HL-60/S4 (cell line): ENCODE measurements around the gene NFIA.
"Not testable (repeated sequence)": the region's sequence is repeated elsewhere in the genome, so short reads cannot be mapped to it uniquely, and the experiment has no call there.

Source experiments
- in situ Hi-C: fragments of 300-500 bp; cut with MboI; formaldehyde crosslinking; loops from 2 replicates; pipeline ENCODE4 v1.14.3; 2022; ENCODE audit warnings: low sequenced_read_pairs

NFIA gene

DNA sequence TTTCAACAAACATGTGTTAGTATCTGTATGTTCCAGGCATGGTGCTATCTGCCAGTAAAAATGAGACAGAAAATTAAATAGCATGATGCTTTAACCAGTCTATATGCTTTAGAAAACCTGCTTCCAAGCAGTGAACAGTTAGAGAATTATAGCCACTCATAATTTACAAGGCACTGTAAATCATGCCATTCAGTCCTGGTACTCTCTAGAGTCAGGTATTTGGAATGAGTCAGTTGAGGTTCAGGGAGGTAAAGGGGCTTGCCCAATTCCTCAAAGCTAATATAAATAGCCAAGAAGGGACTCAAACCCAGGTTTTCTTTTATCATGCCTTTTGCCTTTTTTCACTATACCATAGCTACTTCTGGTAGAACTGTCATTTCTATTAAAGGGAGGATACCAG is 184.4 kb downstream of the NFIA start:
- in situ Hi-C loops, result no loop called here

DNA sequence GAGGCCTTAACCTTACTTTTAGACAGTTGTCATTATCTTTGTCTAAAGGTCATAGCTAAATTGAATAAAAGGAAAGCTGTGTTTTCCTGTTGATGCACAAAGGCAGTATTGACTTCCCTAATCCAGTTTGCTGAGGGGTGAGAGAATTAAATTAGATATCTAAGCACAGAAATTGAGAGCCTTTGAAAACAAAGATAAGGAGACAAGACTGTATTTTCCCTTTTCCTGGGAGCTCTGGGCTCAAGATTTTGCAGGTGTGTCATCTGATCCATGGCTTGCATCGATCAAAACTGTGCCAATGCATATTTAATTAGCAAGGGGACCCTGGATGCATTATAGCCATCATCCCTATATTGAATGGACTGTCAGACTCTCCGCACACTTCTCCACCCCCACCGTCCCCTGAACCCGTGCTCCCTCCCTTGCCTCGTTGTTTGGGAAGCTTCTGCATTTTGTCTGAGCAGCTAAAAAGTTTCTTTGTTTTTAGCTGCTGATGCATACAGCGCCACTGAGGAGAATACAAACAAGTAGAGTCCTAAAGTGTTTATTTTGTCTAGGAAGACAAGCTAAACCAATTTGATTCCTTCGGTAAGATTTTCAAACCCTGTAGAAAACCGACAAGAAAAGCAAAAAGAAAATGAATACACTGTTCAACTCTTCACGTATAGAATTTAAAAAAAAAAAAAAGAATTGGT is 186.3 kb downstream of the NFIA start:
- in situ Hi-C loops, result no loop called here

DNA sequence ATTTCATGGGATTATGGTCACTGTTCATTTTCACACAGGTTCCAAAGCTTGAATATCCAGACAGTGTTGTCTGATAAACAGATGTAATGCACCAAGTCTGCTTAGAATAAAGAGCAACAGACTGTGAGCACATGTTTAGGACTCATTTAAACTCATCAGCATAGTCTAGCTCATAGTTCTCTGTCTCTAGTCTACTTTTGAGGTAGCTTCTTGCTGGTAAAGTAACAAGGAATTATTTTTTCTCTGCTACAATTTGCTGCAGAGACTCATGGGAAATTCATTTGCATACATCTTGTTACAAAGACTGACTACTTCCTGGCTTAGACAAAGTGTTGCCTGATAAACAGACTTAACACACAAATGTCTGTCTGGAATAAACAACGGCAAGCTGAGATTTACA is 187.2 kb downstream of the NFIA start:
- in situ Hi-C loops, result no loop called here

DNA sequence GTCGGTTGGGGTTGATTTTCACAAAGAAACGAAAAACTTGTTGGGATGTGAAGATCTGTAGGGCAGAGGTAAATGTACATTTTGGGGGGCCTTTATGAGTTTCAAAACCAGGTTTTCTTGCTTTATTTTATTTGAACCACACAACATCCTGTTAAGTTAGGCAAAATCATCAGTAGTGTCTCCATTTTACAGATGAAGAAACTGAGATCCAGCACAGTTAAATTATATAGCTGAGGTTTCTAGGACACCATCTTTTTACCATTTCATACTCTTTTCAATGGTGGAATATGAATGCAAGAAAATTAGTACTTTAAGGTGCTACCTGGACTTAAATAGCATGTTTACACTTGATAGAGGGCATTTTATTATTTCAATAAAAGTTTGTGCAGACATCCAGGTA is 187.7 kb downstream of the NFIA start:
- in situ Hi-C loops, result no loop called here

DNA sequence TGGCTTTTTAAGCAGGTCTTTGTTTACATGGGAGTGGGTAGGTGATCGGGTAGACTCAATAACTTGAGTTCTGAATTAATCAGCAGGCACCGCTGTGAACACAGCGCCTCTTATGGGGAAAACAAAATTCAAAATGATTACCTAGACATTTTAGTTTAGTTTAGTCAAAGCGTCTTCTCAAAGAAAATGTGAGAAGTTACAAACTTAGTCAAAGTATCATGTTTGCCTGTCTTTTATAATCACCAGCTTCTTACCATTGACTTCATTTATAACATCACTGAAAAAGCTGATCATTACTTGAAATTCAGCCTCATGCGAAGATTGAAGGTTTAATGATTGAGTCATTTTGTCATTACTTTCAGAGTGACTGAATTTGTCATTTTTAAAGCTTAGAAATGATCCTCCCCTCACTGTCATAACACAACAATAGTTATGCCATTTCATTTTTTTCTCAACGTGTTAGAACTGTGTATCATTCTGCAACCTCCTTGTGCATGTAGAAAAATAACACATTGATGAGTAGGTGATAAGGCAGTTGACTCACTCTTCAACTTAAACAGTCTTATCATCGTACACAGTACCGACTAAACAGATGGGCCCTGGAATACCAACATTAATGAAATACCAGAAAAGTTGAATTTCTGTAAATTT is 188.5 kb downstream of the NFIA start:
- in situ Hi-C loops, result no loop called here

DNA sequence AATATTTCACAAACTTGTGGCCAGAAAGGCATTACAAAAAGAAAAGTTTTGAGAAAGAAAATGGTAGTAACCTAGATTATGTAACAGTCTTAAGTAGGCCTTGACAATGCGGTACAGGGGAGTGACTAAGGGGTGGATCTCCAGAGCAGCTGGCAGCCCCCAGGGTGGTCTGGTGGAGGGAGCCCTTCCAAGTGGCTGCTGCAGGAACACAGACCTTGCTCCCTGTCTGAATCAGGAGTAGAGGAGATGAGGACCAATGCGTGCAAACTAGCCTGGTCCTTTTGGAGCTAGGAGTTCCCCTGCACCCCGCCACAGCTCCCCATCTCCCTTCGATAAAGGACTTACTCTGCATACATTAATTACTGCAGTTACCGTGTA is 189.0 kb downstream of the NFIA start:
- in situ Hi-C loops, result no loop called here

DNA sequence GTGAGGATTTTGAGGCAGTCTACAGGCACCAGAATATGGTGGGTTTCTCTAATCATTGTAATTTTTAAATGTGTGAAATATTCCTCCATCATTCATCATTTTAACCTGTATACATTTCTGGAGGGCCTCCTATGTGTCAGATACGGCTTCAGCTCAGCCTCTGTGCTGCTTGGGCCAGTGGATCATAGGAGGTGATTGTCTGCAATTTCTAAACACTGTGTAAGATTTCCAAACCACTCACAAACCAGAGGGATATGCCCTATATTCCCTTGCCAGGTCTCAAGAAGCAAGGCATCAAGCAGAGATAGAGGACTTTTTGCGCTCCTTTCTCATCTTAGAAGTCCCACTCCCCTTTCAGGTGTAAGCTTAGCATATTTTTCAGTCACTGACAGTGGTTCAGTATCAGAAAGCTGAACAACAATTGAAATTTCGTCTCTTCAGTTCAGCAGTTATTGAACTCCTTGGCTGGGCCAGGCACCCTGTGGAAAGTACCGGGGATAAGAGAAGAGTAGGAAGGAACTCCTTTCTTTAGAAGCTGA is 190.9 kb downstream of the NFIA start:
- in situ Hi-C loops, result no loop called here

DNA sequence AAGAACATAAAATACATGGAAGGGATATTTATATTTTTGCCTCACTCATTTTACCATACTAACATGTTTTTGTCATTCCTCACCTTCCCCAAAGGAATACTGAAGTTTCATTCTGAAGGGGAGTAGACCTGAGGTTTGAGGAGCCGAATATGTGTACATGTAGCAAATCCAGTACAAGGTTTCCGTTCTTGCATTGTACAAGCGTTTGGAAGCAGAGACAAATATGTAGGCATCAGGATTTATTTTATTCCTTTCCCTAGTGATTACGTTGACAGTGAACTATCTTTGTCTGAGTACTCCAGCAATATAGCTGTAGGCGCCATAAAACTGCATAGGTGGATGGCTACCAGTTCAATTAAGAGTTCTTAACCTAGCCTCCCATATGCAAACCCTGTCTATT is 191.5 kb downstream of the NFIA start:
- in situ Hi-C loops, result no loop called here

DNA sequence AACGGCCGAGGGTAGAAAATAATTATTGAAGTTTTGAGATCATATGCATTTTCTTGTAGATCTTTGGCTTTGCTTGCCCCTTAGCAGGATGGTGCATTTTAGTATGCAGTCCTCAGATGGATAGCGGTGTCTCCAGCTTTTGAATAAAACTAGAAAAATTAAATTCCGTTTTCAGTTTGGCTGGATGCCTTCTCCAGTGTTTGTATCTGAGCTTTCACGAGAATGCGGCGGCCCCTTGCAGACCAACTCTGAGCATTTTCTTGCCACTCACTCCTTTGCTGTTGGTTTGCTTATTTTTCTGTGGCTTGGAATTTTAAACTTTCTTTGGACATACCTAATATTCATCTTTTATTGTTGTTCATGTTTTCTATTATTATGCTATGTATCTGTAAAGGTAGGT is 192.6 kb downstream of the NFIA start:
- in situ Hi-C loops, result no loop called here

DNA sequence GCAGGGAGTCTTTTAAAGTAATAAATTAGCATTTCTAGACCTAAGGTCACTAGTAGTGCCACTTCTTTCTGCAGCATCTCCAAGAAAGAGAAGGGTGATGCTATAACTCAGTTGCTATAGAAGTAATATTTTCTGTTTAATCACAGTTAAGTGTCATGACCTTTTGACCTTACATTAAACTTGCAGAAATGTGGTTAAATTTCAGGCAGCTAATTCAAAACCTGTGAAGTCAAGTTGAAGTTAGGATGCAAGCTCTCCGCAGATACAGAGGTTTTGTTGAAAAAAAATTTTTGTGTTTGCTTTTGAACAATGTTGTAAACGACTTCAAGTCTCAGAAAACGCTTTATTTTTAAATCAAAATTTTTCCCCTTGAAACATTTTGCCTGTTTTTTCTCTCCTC is 193.9 kb downstream of the NFIA start:
- in situ Hi-C loops, result no loop called here

DNA sequence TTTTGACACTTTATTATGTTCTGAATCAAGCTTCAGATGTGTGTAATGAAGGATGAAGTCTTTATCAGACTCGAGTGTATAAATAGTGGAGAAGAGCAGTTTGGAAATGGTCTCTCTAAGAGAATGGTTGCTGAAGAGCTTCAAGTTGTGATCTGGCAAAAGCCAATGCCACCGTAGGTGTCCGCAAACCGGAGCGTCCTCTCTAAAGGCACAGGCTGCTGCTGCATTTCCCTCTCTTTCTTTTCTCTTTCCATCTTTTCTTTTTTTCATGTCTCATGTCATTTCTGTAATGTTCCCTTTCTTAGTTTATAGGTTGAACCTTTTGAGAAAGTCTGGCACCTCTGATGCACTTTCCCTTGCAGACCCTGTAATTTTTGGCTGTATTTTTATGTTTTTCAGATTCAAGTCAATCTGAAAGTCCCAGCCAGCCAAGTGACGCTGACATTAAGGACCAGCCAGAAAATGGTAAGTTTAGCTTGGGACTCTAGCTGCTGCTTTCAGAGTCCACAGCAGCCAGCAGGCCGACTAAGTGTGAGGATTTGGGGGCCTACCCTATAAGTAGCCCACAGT is 194.8 kb downstream of the NFIA start:
- in situ Hi-C loops, result no loop called here

DNA sequence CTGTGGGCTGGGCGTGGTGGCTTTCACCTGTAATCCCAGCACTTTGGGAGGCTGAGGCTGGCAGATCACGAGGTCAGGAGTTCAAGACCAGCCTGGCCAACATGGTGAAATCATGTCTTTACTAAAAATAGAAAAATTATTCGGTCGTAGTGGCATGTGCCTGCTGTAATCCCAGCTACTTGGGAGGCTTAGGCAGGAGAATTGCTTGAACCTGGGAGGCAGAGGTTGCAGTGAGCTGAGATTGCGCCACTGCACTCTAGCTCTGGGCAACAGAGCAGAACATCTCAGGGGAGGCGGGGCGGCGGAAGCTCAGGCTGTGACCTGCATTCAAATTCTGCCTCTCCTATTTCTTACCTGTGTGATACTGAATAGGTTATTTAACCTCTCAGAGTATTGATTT is 196.1 kb downstream of the NFIA start:
- in situ Hi-C loops, result not testable (repeated sequence)

DNA sequence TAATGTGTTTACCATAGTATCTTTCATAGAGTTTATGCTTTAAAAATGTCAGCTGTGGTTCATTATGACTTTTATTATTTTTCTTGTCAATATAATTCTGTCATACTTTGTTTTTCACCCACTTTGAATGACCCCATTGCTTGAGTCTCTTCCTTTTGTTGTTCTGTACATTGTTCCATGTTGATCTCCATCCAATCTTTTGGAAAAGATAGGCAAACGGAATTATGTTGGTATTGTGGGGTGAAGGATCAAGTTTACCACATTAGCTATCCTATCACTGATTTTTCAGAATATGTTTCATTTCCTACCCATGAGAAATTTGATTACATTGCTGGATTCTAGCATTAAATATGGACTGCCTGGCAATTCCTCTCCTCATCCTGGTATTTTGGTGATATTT is 196.6 kb downstream of the NFIA start:
- in situ Hi-C loops, result no loop called here

DNA sequence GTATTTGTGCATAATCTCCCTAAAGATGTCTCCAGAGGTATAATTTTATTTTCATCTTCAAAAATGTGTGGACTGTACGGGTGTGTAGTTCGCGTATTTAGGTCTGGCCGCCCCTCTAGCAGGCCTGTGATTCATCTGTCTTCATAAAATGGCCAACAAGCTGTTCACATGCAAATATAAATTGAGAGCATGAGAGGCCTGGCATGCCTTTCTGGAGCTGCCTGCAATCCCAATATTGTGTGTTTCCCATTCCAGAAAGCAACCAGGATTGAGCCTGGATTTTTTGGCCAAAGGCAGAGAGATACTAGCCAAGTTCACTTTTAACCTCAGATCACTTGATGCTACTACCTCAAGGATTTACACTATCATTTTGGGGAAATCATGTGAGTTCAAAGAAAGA is 197.2 kb downstream of the NFIA start:
- in situ Hi-C loops, result no loop called here

DNA sequence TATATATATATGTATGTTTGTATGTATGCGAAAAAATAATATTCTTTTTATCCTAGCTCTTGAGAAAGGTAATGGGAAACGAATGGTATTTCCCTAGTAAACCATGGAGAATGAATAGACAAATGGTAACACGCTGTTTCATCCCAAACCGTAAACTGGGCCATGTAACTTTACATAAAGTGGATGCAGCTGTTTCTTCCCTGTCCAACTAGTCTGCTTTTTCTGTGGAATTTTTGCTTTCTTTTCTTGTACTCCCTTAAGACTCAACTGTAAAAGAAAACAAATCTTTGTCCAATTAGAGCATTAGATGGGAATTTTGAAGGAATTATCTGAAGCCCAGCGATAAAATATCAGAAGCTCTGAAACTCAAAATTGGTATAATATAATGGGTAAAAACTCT is 198.1 kb downstream of the NFIA start:
- in situ Hi-C loops, result no loop called here

DNA sequence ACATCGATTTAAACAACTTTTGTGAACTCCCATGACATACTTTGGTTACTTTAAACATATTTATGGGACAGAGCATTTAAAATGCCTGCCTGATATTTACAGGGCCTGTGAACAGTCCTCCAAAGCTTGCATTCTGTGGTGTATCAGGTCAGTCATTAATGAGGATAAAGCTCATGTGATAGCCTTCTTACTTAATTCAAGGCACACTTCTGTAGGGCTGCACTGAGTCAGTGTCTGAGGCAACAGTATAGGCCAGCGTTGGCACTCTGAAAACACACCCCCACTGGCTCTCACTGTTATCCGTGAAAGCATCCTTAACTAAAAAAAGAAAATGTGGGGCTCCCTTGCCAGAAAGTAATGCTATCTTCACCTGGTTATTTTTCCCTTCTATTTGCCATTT is 200.0 kb downstream of the NFIA start:
- in situ Hi-C loops, result no loop called here

DNA sequence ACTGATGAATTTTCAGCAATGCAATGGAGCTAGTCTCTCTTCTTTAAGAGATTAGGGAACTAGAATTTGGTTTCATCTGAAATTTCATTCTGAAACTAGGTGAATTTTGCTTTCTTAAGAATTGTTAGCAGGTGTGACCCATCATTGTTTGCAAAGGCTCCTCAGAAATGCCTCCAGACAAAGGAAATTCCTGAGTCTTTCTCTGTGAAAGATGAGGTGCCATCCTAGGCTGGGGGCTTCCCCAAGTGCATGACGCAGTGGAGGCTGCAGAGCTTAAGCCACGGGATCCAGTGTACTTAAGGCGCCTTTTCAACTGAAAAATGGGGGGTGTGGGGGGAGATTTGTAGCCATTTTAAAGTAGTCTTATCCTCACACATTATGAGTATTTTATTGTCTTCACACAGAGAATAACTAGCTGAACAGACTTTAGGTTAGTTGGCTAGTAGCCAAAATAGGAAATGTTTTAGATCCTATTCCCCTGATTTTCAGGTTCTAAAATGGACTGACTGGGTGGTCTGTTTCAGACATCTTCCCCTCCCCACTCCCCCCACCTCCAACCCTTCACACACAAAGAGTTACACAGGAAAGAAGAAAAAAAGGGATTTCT is 202.0 kb downstream of the NFIA start:
- in situ Hi-C loops, result no loop called here

DNA sequence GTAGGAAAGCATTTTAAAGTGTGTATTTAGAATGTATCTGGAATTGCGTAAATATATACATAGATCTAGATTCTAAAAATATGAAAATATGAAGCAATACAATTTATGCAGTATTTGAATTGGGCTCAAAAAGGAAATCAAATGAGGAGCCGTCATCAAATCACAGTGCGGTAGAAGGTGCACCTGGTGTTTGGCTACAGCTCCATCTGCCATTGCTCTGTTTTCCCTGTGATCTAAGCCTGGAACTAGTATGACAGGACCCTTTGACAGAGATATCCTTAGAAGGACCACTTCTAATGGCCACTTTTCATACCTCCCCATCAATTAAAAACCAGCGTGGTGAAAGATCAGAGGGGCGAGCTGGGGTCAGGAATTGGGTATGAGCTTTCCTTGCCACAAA is 202.6 kb downstream of the NFIA start:
- in situ Hi-C loops, result no loop called here

DNA sequence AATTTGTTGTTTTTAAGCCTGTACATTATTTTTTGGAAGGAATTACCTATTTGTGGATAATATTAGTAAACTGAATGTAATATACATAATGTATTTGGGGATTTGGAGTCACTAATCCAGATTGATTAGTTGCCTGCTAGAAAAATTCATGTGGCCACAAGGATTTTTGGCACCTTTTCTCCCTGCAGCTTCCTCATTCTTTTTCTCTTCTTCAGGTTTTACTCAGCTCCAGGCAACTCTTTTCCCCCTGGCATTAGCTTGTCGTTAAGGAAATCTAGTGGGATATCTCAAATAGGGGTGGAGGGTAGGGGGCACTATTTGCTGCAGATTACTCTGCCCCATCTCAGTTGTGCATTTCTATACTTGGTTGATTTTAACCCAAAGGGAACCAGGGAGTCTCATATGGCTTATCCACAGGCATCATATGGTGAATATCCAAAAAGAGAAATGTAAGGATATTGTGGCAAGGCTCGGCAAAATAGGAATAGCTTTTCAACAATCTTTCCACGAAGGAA is 203.1 kb downstream of the NFIA start:
- in situ Hi-C loops, result no loop called here

DNA sequence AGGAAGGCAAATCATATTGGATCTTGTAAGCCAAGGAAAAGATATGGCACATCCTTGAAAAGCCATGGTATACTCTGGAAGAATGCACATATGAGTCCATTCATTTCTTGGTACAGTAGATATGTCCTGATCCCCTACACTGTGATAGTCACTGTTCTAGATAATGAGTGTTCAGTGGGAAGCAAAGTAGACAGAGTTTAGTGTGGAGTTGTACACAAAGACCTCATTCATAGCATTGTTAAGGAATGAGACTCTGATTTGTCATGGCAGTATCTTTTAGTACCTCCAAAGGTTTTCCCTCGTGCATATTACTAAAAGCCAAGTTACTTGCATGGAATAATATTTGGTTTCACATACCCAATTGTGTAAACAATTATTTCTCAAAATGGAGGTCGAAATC is 204.7 kb downstream of the NFIA start:
- in situ Hi-C loops, result no loop called here

DNA sequence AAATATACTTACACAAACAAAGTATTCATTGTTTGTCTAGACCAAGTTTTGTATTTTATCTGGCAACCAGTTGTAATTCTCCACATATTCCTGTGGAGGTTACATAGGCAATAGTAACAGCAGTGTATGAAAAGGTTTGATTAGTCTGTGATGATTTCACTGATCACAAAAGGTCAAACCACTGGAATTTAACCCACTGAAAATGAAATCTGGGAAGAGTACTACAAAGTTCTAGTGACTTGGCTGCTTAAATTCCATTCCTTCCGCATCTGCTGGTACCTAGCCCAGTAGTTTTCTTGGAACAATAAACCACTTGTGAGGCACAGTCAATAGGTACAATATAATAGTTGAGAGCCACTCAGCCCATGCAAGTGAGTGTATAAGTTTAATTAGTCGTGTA is 205.4 kb downstream of the NFIA start:
- in situ Hi-C loops, result no loop called here
